Measurements from ENCODE around the gene SLC9A7.

SLC9A7 gene

GRCh38 chrX:46597208-46597607 is 161.7 kb downstream of the SLC9A7 start:
- Histone ChIP-seq H3K9me3 (ENCODE audit: control insufficient read depth, insufficient read depth, low read depth, low read length) (no peaks in the 10 kb centered on the region), H3K4me3 (ENCODE audit: low read depth, low read length) (no peak overlapping the region), H3K4me1 (ENCODE audit: control insufficient read depth, insufficient read depth, low read length) (no peaks in the 10 kb centered on the region), H3K36me3 (ENCODE audit: control insufficient read depth in 2 of 2, insufficient read depth in 1 of 2, low read length in 2 of 2) (peaks cover 0 to 9% of the 10 kb centered on the region in 2 experiments; a peak in 2 of 3 replicates), H3K27ac (ENCODE audit: extremely low read depth, low read depth, low read length) (no peak overlapping the region)
- CTCF ChIA-PET: interaction anchor here (0.7 to 1.6 kb wide), 2 partner anchors 39 to 90 kb away, joined by 3 to 6 read pairs; no protein-coding TSS in a partner anchor
- TF ChIP-seq OVOL3 (tag by site-specific recombination; IDR thresholded peaks at IDR 0.05) (no peak), ZNF169 (tag by site-specific recombination; IDR thresholded peaks at IDR 0.05) (no peak), ZNF239 (tag by site-specific recombination; IDR thresholded peaks at IDR 0.05) (no peak), ZNF555 (tag by site-specific recombination; conservative IDR thresholded peaks at IDR 0.05) (no peak), KLF16 (tag by site-specific recombination; IDR thresholded peaks at IDR 0.05) (no peak), ZNF792 (tag by site-specific recombination; IDR thresholded peaks at IDR 0.05) (no peak)
- TF ChIP-seq, protein P1, sequence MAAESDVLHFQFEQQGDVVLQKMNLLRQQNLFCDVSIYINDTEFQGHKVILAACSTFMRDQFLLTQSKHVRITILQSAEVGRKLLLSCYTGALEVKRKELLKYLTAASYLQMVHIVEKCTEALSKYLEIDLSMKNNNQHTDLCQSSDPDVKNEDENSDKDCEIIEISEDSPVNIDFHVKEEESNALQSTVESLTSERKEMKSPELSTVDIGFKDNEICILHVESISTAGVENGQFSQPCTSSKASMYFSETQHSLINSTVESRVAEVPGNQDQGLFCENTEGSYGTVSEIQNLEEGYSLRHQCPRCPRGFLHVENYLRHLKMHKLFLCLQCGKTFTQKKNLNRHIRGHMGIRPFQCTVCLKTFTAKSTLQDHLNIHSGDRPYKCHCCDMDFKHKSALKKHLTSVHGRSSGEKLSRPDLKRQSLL (tag by site-specific recombination; IDR thresholded peaks at IDR 0.05): no peak
- POLR2A ChIA-PET: interaction anchor here (0.6 kb wide), 1 partner anchor 277 kb away, joined by 5 read pairs; no protein-coding TSS in a partner anchor

DNA sequence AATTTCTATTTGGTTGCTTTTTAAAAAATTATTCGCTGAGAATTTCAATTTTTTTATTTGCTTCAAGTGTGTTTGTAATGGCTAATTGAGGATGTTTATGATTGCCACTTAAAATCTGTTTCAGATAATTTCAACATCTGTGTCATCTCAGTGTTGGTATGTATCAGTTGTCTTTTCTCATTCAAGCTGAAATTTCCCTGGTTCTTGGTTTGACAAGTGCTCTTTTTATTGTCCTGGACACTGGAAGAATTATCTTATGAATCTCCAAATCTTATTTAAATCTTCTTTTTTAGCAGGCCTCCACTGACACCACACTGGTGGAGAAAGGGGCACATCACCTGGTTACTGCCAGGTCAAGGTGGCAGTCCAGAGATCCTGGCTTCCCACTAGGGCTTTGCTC is 163.8 kb downstream of the SLC9A7 start:
- Histone ChIP-seq H3K27ac (ENCODE audit: extremely low read depth, low read depth, low read length) (no peak overlapping the region), H3K4me3 (ENCODE audit: low read depth, low read length) (no peak overlapping the region), H3K36me3 (ENCODE audit: control insufficient read depth in 2 of 2, insufficient read depth in 1 of 2, low read length in 2 of 2) (no peaks in the 10 kb centered on the region; a peak in 1 of 3 replicates), H3K4me1 (ENCODE audit: control insufficient read depth, insufficient read depth, low read length) (no peaks in the 10 kb centered on the region), H3K9me3 (ENCODE audit: control insufficient read depth, insufficient read depth, low read depth, low read length) (no peaks in the 10 kb centered on the region)
- POLR2A ChIA-PET: no interaction called here
- CTCF ChIA-PET: no interaction called here
- TF ChIP-seq ZNF211 (tag by site-specific recombination; IDR thresholded peaks at IDR 0.05; ENCODE audit: low read depth) (no peak), ZNF112 (tag by site-specific recombination; IDR thresholded peaks at IDR 0.05) (no peak), ZNF701 (tag by site-specific recombination; IDR thresholded peaks at IDR 0.05) (no peak), ZBTB17 (tag by site-specific recombination; IDR thresholded peaks at IDR 0.05) (no peak)
- TF ChIP-seq, protein P2, sequence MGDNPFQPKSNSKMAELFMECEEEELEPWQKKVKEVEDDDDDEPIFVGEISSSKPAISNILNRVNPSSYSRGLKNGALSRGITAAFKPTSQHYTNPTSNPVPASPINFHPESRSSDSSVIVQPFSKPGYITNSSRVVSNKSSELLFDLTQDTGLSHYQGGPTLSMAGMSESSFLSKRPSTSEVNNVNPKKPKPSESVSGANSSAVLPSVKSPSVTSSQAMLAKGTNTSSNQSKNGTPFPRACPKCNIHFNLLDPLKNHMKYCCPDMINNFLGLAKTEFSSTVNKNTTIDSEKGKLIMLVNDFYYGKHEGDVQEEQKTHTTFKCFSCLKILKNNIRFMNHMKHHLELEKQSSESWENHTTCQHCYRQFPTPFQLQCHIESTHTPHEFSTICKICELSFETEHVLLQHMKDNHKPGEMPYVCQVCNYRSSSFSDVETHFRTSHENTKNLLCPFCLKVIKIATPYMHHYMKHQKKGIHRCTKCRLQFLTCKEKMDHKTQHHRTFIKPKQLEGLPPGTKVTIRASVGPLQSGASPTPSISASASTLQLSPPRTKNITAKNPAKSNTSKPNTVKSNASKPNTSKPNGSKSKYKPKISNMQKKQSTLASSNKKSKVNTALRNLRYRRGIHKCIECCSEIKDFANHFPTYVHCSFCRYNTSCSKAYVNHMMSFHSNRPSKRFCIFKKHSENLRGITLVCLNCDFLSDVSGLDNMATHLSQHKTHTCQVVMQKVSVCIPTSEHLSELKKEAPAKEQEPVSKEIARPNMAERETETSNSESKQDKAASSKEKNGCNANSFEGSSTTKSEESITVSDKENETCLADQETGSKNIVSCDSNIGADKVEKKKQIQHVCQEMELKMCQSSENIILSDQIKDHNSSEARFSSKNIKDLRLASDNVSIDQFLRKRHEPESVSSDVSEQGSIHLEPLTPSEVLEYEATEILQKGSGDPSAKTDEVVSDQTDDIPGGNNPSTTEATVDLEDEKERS (tag by site-specific recombination; IDR thresholded peaks at IDR 0.05): no peak
- TF ChIP-seq, protein P3, sequence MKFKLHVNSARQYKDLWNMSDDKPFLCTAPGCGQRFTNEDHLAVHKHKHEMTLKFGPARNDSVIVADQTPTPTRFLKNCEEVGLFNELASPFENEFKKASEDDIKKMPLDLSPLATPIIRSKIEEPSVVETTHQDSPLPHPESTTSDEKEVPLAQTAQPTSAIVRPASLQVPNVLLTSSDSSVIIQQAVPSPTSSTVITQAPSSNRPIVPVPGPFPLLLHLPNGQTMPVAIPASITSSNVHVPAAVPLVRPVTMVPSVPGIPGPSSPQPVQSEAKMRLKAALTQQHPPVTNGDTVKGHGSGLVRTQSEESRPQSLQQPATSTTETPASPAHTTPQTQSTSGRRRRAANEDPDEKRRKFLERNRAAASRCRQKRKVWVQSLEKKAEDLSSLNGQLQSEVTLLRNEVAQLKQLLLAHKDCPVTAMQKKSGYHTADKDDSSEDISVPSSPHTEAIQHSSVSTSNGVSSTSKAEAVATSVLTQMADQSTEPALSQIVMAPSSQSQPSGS (tag by site-specific recombination; IDR thresholded peaks at IDR 0.05; ENCODE audit: low read depth): no peak

DNA sequence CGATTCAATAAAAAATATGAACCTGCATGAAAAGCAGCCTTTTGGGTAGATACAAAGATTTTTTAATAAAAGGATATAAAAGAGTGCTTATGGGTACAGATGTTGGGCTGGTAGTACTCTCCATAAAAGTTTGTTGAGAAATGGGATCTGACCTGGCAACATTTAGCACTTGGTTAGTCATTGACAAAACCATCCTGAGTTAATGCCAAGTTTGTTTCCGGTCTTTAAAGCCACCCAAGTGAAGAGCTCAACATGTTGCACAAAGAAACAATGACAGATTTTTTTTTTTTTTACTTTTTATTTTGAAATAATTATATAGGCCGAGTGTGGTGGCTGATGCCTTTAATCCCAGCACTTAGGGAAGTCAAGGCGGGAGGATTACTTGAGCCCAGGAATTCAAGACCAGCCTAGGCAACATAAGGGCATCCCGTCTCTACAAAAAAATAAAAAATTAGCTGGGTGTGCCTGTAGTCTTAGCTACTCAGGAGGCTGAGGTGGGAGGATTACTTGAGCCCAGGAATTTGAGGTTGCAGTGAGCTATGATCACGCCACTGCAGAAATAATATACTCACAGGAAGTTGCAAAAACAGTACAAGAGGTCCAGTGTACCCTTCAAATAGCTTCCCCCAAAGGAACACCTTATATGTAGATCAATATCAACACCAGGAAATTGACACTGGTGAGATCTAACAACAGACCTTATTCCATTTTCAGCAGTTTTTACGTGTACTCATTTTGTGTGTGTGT is 168.8 kb downstream of the SLC9A7 start:
- CTCF ChIA-PET: interaction anchor here (0.6 to 0.8 kb wide), 2 partner anchors 63 to 231 kb away, joined by 3 read pairs; no protein-coding TSS in a partner anchor
- Histone ChIP-seq H3K36me3 (ENCODE audit: control insufficient read depth in 2 of 2, insufficient read depth in 1 of 2, low read length in 2 of 2) (no peaks in the 10 kb centered on the region), H3K4me3 (ENCODE audit: low read depth, low read length) (no peak overlapping the region), H3K27ac (ENCODE audit: extremely low read depth, low read depth, low read length) (no peak overlapping the region), H3K9me3 (ENCODE audit: control insufficient read depth, insufficient read depth, low read depth, low read length) (no peaks in the 10 kb centered on the region), H3K4me1 (ENCODE audit: control insufficient read depth, insufficient read depth, low read length) (0 out of 2 replicates have a peak, but pooled peaks cover 3% of the 10 kb centered on the region)
- POLR2A ChIA-PET: no interaction called here
- TF ChIP-seq EGR2 (tag by site-specific recombination; IDR thresholded peaks at IDR 0.05; ENCODE audit: low read depth): no peak
- no peak for TF ChIP-seq KLF8 (tag by site-specific recombination; IDR thresholded peaks at IDR 0.05)
- TF ChIP-seq, protein P4, sequence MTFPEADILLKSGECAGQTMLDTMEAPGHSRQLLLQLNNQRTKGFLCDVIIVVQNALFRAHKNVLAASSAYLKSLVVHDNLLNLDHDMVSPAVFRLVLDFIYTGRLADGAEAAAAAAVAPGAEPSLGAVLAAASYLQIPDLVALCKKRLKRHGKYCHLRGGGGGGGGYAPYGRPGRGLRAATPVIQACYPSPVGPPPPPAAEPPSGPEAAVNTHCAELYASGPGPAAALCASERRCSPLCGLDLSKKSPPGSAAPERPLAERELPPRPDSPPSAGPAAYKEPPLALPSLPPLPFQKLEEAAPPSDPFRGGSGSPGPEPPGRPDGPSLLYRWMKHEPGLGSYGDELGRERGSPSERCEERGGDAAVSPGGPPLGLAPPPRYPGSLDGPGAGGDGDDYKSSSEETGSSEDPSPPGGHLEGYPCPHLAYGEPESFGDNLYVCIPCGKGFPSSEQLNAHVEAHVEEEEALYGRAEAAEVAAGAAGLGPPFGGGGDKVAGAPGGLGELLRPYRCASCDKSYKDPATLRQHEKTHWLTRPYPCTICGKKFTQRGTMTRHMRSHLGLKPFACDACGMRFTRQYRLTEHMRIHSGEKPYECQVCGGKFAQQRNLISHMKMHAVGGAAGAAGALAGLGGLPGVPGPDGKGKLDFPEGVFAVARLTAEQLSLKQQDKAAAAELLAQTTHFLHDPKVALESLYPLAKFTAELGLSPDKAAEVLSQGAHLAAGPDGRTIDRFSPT (tag by site-specific recombination; IDR thresholded peaks at IDR 0.05): no peak
- TF ChIP-seq, protein P5, sequence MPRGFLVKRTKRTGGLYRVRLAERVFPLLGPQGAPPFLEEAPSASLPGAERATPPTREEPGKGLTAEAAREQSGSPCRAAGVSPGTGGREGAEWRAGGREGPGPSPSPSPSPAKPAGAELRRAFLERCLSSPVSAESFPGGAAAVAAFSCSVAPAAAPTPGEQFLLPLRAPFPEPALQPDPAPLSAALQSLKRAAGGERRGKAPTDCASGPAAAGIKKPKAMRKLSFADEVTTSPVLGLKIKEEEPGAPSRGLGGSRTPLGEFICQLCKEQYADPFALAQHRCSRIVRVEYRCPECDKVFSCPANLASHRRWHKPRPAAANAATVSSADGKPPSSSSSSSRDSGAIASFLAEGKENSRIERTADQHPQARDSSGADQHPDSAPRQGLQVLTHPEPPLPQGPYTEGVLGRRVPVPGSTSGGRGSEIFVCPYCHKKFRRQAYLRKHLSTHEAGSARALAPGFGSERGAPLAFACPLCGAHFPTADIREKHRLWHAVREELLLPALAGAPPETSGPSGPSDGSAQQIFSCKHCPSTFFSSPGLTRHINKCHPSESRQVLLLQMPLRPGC (tag by site-specific recombination; IDR thresholded peaks at IDR 0.05): no peak
- no peak for TF ChIP-seq ZNF560 (tag by site-specific recombination; IDR thresholded peaks at IDR 0.05; ENCODE audit: borderline replicate concordance)
- no peak for TF ChIP-seq ZNF19 (tag by site-specific recombination; IDR thresholded peaks at IDR 0.05; ENCODE audit: low read depth)
- TF ChIP-seq ZNF473 (tag by site-specific recombination; IDR thresholded peaks at IDR 0.05): no peak
- no peak for TF ChIP-seq ZNF791 (tag by site-specific recombination; IDR thresholded peaks at IDR 0.05)
